ENCODE measurements around the gene MED15.

The MED15 gene

DNA sequence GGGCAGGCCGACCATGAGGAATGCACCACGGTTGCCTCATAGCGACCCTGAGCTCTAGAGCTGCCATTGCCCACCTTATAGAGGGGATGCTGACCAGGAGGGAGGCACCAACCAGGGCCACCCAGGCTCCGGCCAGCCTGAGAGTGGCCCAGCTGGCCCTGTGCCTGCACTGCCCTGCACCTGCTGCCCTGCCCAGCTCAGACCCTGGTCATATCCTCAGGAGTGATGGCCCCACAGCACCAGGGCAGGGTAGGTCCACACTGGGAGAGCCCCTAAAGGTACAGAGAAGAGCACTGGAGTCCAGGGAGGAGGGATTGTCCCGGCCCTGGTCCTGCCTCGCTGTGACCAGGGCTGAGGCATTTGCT is 127.8 kb downstream of the MED15 start:
- no peak for DNase-seq (ENCODE audit: low spot score)
- TF ChIP-seq CTCF (IDR thresholded peaks at IDR 0.05): no peak
- H3K4me3 ChIP-seq: no peak overlapping the region
- H3K27ac ChIP-seq: no peak overlapping the region

DNA sequence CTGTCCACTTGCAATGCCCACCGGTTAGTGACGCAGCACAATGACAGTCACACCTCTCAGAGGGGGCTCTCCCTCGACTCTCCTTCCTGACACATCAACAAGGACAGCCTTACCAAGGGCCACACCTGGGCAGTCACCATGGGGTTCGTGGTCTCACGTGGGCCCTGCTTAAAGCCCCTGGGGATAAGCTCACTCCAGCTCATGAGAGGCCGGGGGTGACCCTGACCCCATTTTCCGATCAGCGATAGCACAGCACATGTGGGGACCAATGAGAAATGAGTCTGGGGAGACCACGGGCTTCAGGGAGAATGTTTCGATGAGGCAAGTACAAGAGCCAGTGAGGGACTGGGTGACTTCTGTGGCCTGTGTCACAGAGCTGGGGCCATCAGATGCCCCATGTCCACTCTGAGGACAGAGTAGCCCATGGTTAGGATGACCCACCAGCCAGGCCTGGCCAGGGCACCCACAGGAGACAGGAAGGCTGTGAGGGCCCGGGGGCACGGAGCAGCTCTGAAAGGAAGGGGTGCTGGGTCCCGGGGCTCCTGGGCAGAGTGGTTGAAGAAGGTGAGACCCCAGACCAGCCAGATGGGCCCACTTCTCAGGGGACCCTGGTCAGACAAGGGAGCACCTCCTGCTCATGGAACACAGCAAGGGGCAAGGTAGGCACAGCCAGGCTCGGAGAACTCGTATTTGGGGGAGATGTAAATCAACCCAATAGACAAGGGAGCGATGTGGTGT is 128.8 kb downstream of the MED15 start:
- no peak for TF ChIP-seq CTCF (IDR thresholded peaks at IDR 0.05)
- no peak for DNase-seq (ENCODE audit: low spot score)
- H3K4me3 ChIP-seq: no peak overlapping the region
- no peak overlapping the region for H3K27ac ChIP-seq

GRCh38 chr22:20636945-20637344 is 129.5 kb downstream of the MED15 start:
- Histone ChIP-seq H3K27ac (no peak overlapping the region), H3K4me3 (no peak overlapping the region)
- no peak for TF ChIP-seq CTCF (IDR thresholded peaks at IDR 0.05)
- no peak for DNase-seq (ENCODE audit: low spot score)
